IPS-18a (cell line): ENCODE data around the gene UBQLNL.

ENCODE experiments used
- H3K27ac ChIP-seq: one replicate; pipeline ENCODE4 v1.5.1; 2013; ENCODE audit warnings: low read length
- H3K27me3 ChIP-seq: one replicate; pipeline ENCODE4 v1.6.1; 2013; ENCODE audit warnings: mild to moderate bottlenecking, low read length; ENCODE audit not compliant: control insufficient read depth, insufficient read depth
- H3K36me3 ChIP-seq: one replicate; pipeline ENCODE4 v1.6.1; 2013; ENCODE audit warnings: low read depth, low read length; ENCODE audit not compliant: control insufficient read depth
- H3K4me1 ChIP-seq: one replicate; pipeline ENCODE4 v1.6.1; 2013; ENCODE audit warnings: low read depth, low read length; ENCODE audit not compliant: control insufficient read depth
- H3K4me3 ChIP-seq: one replicate; pipeline ENCODE4 v1.5.1; 2013; ENCODE audit warnings: low read length
- H3K9ac ChIP-seq: one replicate; pipeline ENCODE4 v1.6.1; 2013; ENCODE audit warnings: mild to moderate bottlenecking, low read length, moderate library complexity
- H3K9me3 ChIP-seq: one replicate; pipeline ENCODE4 v1.6.1; 2013; ENCODE audit warnings: low read depth, low read length; ENCODE audit not compliant: control insufficient read depth

UBQLNL gene

DNA sequence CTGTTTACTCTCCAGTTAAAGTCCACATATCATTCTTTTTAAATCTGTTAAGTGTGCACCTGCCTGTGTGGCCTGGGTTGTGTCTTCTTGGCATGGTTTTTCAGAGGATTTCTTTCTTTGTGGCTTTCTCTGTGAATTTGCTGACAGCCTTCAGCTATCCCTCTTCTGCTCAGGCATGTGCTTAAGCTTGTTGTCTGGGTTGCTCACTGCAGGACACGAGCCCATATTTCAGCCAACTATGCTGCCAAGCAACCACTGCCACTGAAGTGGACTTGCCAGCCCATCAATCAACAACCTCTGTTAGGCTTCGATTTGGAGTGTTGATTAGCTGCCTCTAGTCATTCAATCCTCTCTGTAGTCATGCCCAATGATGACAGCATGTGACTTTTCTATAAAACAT is 49.0 kb downstream of the UBQLNL start:
- H3K27ac ChIP-seq = no peak overlapping the region
- H3K9ac ChIP-seq = no peak overlapping the region
- no peak overlapping the region for H3K4me3 ChIP-seq
- no peaks in the 10 kb centered on the region for H3K36me3 ChIP-seq
- H3K9me3 ChIP-seq = no peaks in the 10 kb centered on the region
- H3K4me1 ChIP-seq = no peaks in the 10 kb centered on the region
- H3K27me3 ChIP-seq = no peaks in the 10 kb centered on the region
